NCI-H524 treated with DMSO at 0.1 percent for 48 hours (cell line): Measurements from ENCODE around the gene GOLGA6L24.
"Not testable (repeated sequence)": the region's sequence is repeated elsewhere in the genome, so short reads cannot be mapped to it uniquely, and the experiment has no call there.

Source experiments
- DNase-seq: peaks from one replicate; lab custom pipeline; 2025; lab: John Stamatoyannopoulos, UW

Gene GOLGA6L24

GRCh38 chr15:28357984-28358383 is at the start of gene GOLGA6L24:
GOLGA6L24 (minus strand) TSS chr15:28358084; CDS start chr15:28358023, 61 bp downstream.
- not testable (repeated sequence) for DNase-seq

- DNase-seq: not testable (repeated sequence)
Observed at GRCh38 chr15:28402774-28403435, 45.0 kb upstream of the GOLGA6L24 start.

- not testable (repeated sequence) for DNase-seq
Observed at GRCh38 chr15:28396022-28396421, 38.1 kb upstream of the GOLGA6L24 start.

- DNase-seq: not testable (repeated sequence)
Observed at GRCh38 chr15:28380053-28380452, 22.2 kb upstream of the GOLGA6L24 start.

- not testable (repeated sequence) for DNase-seq
Observed at GRCh38 chr15:28378364-28378763, 20.5 kb upstream of the GOLGA6L24 start, which contains the start of gene GOLGA8F. GOLGA8F (plus strand) TSS chr15:28378664; CDS start chr15:28378762, 98 bp downstream.

GRCh38 chr15:28365502-28365901 is 7.6 kb upstream of the GOLGA6L24 start:
- not testable (repeated sequence) for DNase-seq

GRCh38 chr15:28322129-28322588 is 35.7 kb downstream of the GOLGA6L24 start, which contains the start of gene HERC2:
HERC2 (minus strand) TSS chr15:28322179; CDS start chr15:28321433, 746 bp downstream.
- not testable (repeated sequence) for DNase-seq

GRCh38 chr15:28321358-28322078 is 36.4 kb downstream of the GOLGA6L24 start:
- DNase-seq: not testable (repeated sequence)

GRCh38 chr15:28319725-28320124 is 38.2 kb downstream of the GOLGA6L24 start:
- DNase-seq: not testable (repeated sequence)

- DNase-seq: not testable (repeated sequence)
Observed at GRCh38 chr15:28318828-28319227, 39.1 kb downstream of the GOLGA6L24 start.

GRCh38 chr15:28318122-28318521 is 39.8 kb downstream of the GOLGA6L24 start:
- not testable (repeated sequence) for DNase-seq

GRCh38 chr15:28316958-28317357 is 40.9 kb downstream of the GOLGA6L24 start:
- DNase-seq: not testable (repeated sequence)

- not testable (repeated sequence) for DNase-seq
Observed at GRCh38 chr15:28310454-28310853, 47.4 kb downstream of the GOLGA6L24 start.

- DNase-seq: not testable (repeated sequence)
Observed at GRCh38 chr15:28308718-28309117, 49.2 kb downstream of the GOLGA6L24 start.
